ENCODE data around the gene SERAC1. TPM values are rescaled to one million over a fixed set of nuclear protein-coding genes. Genes with fewer than 3 reads are reported as not detected.

SERAC1 gene
- total and polyA plus RNA-seq, 12 donors, result 2.0 to 6.0 (median 4.8) TPM

GRCh38 chr6:158207422-158207788, 39.3 kb upstream of the SERAC1 start:
- DNase-seq, result no peak
- no peak for ATAC-seq
- TF ChIP-seq CTCF (IDR thresholded peaks at IDR 0.05), result no peak
- Histone ChIP-seq H3K36me3 (no peaks in the 10 kb centered on the region), H3K27ac (no peak overlapping the region), H3K4me3 (no peak overlapping the region), H3K27me3 (peaks cover 0 to 19% (median 5%) of the 10 kb centered on the region in 7 donors), H3K4me1 (no peaks in the 10 kb centered on the region), H3K9me3 (no peaks in the 10 kb centered on the region)
- intact Hi-C loops (cut with DNase I), result no loop called here
- 58 to 65% methylated on average over 3 of the region's 3 CpGs for WGBS, 2 donors

GRCh38 chr6:158206740-158207421, 38.8 kb upstream of the SERAC1 start:
- H3K9me3 ChIP-seq, result no peaks in the 10 kb centered on the region
- TF ChIP-seq CTCF (IDR thresholded peaks at IDR 0.05), result no peak
- no peaks in the 10 kb centered on the region for H3K4me1 ChIP-seq
- ATAC-seq (no peak), DNase-seq (no peak)
- H3K27me3 ChIP-seq, result peaks cover 0 to 19% (median 5%) of the 10 kb centered on the region in 7 donors
- WGBS, 2 donors, result 92 to 93% methylated on average over 7 of the region's 7 CpGs
- intact Hi-C loops (cut with DNase I), result no loop called here
- H3K36me3 ChIP-seq, result no peaks in the 10 kb centered on the region
- H3K4me3 ChIP-seq, result no peak overlapping the region
- no peak overlapping the region for H3K27ac ChIP-seq

- Histone ChIP-seq H3K36me3 (no peaks in the 10 kb centered on the region), H3K4me3 (no peak overlapping the region), H3K27ac (no peak overlapping the region), H3K9me3 (no peaks in the 10 kb centered on the region), H3K27me3 (peaks cover 0 to 19% (median 5%) of the 10 kb centered on the region in 7 donors), H3K4me1 (no peaks in the 10 kb centered on the region)
- intact Hi-C loops (cut with DNase I), result no loop called here
- TF ChIP-seq CTCF (IDR thresholded peaks at IDR 0.05), result peak in 2 of 9 donors; percentile 22 to 28
- 61 to 63% methylated on average over 13 of the region's 13 CpGs for WGBS, 2 donors
- DNase-seq (no peak), ATAC-seq (no peak)
These were observed 37.3 kb upstream of the SERAC1 start for GRCh38 chr6:158205169-158205944.

GRCh38 chr6:158198461-158198860, 30.4 kb upstream of the SERAC1 start:
- no peak overlapping the region for H3K4me3 ChIP-seq
- intact Hi-C loops (cut with DNase I), result no loop called here
- H3K9me3 ChIP-seq, result no peaks in the 10 kb centered on the region
- ATAC-seq (no peak), DNase-seq (no peak)
- no peaks in the 10 kb centered on the region for H3K4me1 ChIP-seq
- peaks cover 0 to 22% (median 2%) of the 10 kb centered on the region in 9 donors for H3K36me3 ChIP-seq
- no peaks in the 10 kb centered on the region for H3K27me3 ChIP-seq
- no peak overlapping the region for H3K27ac ChIP-seq
- TF ChIP-seq CTCF (IDR thresholded peaks at IDR 0.05), result no peak
- WGBS, 2 donors, result 90 to 92% methylated on average over 13 of the region's 13 CpGs

Data from heart right ventricle (tissue), 16 donors.